HUES6 (cell line): ENCODE data around the gene GDF7.

Source experiments
- H3K27ac ChIP-seq: 2 replicates; pipeline ENCODE4 v1.7.0; 2013; ENCODE audit warnings: low read depth, mild to moderate bottlenecking, low read length, inconsistent platforms
- H3K27me3 ChIP-seq: 2 replicates; pipeline ENCODE4 v1.6.1; 2013; ENCODE audit warnings: low read length; ENCODE audit not compliant: control insufficient read depth, insufficient read depth
- H3K36me3 ChIP-seq: 2 replicates; pipeline ENCODE4 v1.6.1; 2013; ENCODE audit warnings: low read length; ENCODE audit not compliant: control insufficient read depth, insufficient read depth
- H3K4me1 ChIP-seq: 2 replicates; pipeline ENCODE4 v1.6.1; 2013; ENCODE audit warnings: low read length; ENCODE audit not compliant: control insufficient read depth, insufficient read depth
- H3K4me3 ChIP-seq: 2 replicates; pipeline ENCODE4 v1.5.1; 2013; ENCODE audit warnings: low read depth, low read length
- H3K9ac ChIP-seq: one replicate; pipeline ENCODE4 v1.6.1; 2013; ENCODE audit warnings: mild to moderate bottlenecking, low read length
- H3K9me3 ChIP-seq: 2 replicates; pipeline ENCODE4 v1.6.1; 2013; ENCODE audit warnings: low read depth, low read length; ENCODE audit not compliant: control insufficient read depth, insufficient read depth

Gene GDF7

DNA sequence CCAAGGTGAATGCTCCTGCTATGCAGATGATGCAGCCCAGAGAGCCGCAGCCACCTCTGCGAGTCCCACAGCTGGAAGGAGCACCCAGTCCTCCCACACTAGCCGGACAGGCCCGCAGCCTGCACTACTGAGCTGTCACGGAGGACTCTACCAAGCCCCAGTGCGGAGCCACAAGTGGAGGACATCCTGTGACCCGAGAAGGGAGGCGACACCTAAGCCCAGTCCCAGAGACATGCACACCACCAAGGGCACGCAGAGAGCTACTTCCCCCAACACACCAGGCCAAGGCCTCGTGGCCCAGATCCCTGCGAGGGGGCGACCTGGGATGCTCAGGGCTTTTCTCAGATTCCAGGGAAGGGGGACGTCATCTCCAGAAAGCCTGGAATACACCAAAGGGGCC is 28.9 kb upstream of the GDF7 start:
- H3K36me3 ChIP-seq = peaks cover 18% of the 10 kb centered on the region

GRCh38 chr2:20638646-20639430 is 28.1 kb upstream of the GDF7 start:
- Histone ChIP-seq H3K4me1 (peaks cover 9% of the 10 kb centered on the region), H3K9ac (no peak overlapping the region), H3K9me3 (no peaks in the 10 kb centered on the region), H3K27me3 (no peaks in the 10 kb centered on the region), H3K36me3 (peaks cover 18% of the 10 kb centered on the region), H3K4me3 (no peak overlapping the region), H3K27ac (no peak overlapping the region)

More for the DNA sequence above, 28.9 kb upstream of the GDF7 start:
- Histone ChIP-seq H3K4me3 (no peak overlapping the region), H3K9me3 (no peaks in the 10 kb centered on the region), H3K4me1 (peaks cover 10% of the 10 kb centered on the region), H3K27me3 (no peaks in the 10 kb centered on the region), H3K27ac (no peak overlapping the region), H3K9ac (no peak overlapping the region)

DNA sequence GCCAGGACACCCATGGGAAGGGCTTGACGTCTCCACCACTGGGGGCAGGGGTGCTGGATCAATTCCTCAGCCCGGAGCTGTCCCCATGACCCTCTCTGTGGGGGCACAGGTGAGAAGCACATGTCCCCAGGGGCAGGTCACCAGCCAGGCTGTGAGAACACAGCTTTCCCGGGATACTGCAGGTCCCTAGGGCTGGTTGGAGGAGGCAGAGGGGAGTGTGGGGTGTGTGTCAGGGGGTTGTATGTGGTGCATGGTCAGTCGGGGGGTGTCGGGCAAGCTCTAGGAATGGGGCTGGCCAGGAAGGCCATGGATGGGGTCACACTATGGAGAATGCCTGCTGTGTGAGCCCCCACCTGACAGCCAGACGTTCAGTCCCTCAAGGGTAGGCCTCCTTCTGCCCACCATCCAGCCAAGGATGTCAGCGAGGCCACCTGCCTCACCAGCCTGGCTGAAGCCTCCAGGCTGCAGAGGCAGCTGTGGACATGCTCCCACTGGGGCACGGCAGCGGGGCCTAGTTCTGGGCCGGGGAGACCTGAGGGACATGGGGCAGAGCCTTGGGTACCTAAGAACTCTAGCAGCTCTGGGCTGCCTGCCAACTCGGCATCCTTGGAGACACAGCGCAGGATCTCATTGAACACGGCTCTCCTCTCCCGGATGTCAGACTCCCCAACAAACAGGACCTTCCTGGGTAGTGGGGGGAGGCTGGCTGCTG is 26.4 kb upstream of the GDF7 start:
- Histone ChIP-seq H3K36me3 (peaks cover 24% of the 10 kb centered on the region), H3K9me3 (no peaks in the 10 kb centered on the region), H3K4me3 (no peak overlapping the region), H3K27ac (no peak overlapping the region), H3K27me3 (no peaks in the 10 kb centered on the region), H3K9ac (no peak overlapping the region), H3K4me1 (peaks cover 4% of the 10 kb centered on the region)

GRCh38 chr2:20641123-20641985 is 25.6 kb upstream of the GDF7 start:
- no peaks in the 10 kb centered on the region for H3K27me3 ChIP-seq
- H3K27ac ChIP-seq = no peak overlapping the region
- no peak overlapping the region for H3K9ac ChIP-seq
- H3K4me1 ChIP-seq = peaks cover 3% of the 10 kb centered on the region; the same call in 1 of the 2 replicates
- no peaks in the 10 kb centered on the region for H3K9me3 ChIP-seq
- no peak overlapping the region for H3K4me3 ChIP-seq
- peaks cover 24% of the 10 kb centered on the region for H3K36me3 ChIP-seq

- Histone ChIP-seq H3K4me1 (peaks cover 3% of the 10 kb centered on the region; the same call in 1 of the 2 replicates), H3K9ac (no peak overlapping the region)
These were observed 24.6 kb upstream of the GDF7 start for GRCh38 chr2:20642055-20642971.

GRCh38 chr2:20643060-20643459 is 23.9 kb upstream of the GDF7 start:
- H3K27ac ChIP-seq = no peak overlapping the region
- H3K9ac ChIP-seq = no peak overlapping the region
- no peak overlapping the region for H3K4me3 ChIP-seq
- H3K36me3 ChIP-seq = peaks cover 23% of the 10 kb centered on the region
- peaks cover 8% of the 10 kb centered on the region; the same call in 1 of the 2 replicates for H3K4me1 ChIP-seq
- H3K9me3 ChIP-seq = no peaks in the 10 kb centered on the region
- no peaks in the 10 kb centered on the region for H3K27me3 ChIP-seq

More at GRCh38 chr2:20642055-20642971, 24.6 kb upstream of the GDF7 start:
- Histone ChIP-seq H3K36me3 (peaks cover 24% of the 10 kb centered on the region), H3K27ac (no peak overlapping the region), H3K9me3 (no peaks in the 10 kb centered on the region), H3K4me3 (no peak overlapping the region), H3K27me3 (no peaks in the 10 kb centered on the region)

DNA sequence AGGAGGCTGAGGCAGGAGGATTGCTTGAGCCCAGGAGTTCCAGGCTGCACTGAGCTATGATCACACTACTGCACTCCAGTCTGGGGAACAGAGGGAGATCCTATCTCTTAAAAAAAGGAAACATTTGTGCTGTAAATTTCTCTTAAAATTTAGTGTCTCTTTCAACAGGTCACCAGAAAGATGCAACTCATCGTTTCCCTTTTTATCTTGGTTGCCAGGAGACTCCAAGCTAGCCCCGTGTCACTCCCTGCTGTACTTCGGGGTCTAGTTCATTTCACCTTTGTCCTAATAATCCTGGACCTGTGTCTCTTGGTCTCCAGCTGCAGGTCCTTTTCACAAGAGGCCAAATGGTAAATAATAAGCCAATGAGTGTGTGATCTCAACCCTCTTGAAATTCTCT is 23.1 kb upstream of the GDF7 start:
- H3K4me3 ChIP-seq = no peak overlapping the region
- no peaks in the 10 kb centered on the region for H3K9me3 ChIP-seq
- no peak overlapping the region for H3K27ac ChIP-seq
- no peaks in the 10 kb centered on the region for H3K27me3 ChIP-seq
- H3K36me3 ChIP-seq = peaks cover 18% of the 10 kb centered on the region
- H3K4me1 ChIP-seq = peaks cover 10% of the 10 kb centered on the region; the same call in 1 of the 2 replicates
- H3K9ac ChIP-seq = no peak overlapping the region

DNA sequence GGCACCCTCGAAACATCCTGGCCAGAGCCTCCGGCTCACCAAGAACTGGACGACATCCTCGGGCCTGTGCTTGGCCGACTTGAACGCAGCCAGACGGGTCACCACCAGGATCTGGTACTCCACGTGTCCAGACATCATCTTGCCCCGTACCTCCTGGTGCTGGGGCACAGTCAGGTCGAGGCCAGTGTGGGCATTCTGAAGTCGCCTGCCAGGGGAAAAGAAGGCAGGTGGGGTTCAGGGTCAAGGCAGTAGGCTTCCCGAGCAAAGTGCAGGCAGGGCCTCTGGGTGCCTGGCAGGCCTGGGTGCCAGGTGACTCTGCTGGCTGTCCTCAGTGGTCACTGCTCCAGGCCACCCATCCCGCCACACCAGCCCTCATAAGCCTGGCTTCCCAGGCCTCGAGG is 21.6 kb upstream of the GDF7 start:
- H3K4me1 ChIP-seq = peaks cover 17% of the 10 kb centered on the region
- H3K27ac ChIP-seq = no peak overlapping the region
- H3K4me3 ChIP-seq = no peak overlapping the region
- H3K27me3 ChIP-seq = 0 out of 2 replicates have a peak, but pooled peaks cover 2% of the 10 kb centered on the region
- peaks cover 14% of the 10 kb centered on the region for H3K36me3 ChIP-seq
- H3K9me3 ChIP-seq = no peaks in the 10 kb centered on the region
- H3K9ac ChIP-seq = no peak overlapping the region

GRCh38 chr2:20645761-20646160 is 21.2 kb upstream of the GDF7 start:
- Histone ChIP-seq H3K4me1 (peaks cover 17% of the 10 kb centered on the region), H3K27ac (no peak overlapping the region), H3K9ac (no peak overlapping the region), H3K27me3 (0 out of 2 replicates have a peak, but pooled peaks cover 2% of the 10 kb centered on the region), H3K36me3 (peaks cover 10% of the 10 kb centered on the region), H3K4me3 (no peak overlapping the region), H3K9me3 (no peaks in the 10 kb centered on the region)

DNA sequence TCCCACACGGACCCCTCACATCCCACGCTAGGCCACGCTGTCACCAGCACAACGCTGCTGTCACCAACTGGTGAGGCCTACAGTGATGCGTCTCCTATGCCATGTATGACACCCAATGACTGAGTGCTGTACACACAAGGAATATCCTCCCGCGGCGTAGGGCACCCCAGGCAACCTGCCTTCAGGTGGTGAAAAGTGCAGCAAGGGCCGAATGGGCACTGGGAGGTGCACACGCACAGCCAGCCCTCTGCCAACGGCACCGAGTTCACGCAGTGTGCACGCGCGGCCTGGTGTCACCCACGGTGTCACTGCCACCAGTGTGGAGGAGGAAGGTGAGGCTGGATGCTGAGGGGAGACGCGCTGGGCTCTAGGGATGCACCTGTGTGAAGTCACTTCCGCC is 20.5 kb upstream of the GDF7 start:
- H3K27me3 ChIP-seq = 0 out of 2 replicates have a peak, but pooled peaks cover 2% of the 10 kb centered on the region
- H3K27ac ChIP-seq = no peak overlapping the region
- no peak overlapping the region for H3K4me3 ChIP-seq
- no peak overlapping the region for H3K9ac ChIP-seq
- peaks cover 17% of the 10 kb centered on the region for H3K4me1 ChIP-seq
- H3K36me3 ChIP-seq = 0 out of 2 replicates have a peak, but pooled peaks cover 6% of the 10 kb centered on the region
- no peaks in the 10 kb centered on the region for H3K9me3 ChIP-seq
